ENCODE measurements around the gene C10orf67.
"Not testable (repeated sequence)": the region's sequence is repeated elsewhere in the genome, so short reads cannot be mapped to it uniquely, and the experiment has no call there.

The C10orf67 gene

DNA sequence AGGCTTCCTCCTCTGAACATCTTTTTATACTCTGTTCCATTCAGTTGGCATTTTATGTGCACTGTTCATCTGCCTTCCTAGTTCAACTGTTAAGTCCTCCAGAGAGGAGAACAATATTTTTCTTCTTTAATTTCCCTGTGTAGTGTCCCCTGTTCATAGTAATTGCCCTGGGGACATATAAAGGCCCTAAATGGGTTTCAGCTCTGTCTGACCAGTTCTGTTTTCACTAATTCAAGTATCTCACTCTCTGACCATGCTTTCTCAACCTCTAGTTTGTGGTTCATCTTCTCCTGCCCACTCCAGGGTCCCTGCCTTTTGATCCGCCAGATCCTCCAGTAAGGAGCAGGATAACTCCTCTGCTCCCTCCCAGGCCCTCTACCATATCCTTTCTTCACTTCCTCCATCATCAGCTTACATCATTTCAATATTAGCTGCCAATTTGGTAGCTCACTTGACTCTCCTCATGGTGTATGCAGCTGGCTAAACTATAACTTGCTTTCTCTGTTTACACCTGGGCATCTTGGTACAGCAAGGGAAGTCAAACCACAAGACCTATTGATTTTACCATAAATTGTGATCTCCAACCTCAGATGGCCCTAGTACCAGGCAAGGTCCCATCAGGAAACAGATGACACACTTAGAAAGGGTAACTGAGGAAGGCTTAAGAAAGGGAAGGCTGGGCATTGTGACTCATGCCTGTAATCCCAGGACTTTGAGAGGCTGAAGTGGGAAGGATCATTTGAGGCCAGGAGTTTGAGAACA, 17.7 kb upstream of the C10orf67 start:
- no peak for DNase-seq

GRCh38 chr10:23361665-23362064, 17.1 kb upstream of the C10orf67 start:
- DNase-seq, result no peak

DNA sequence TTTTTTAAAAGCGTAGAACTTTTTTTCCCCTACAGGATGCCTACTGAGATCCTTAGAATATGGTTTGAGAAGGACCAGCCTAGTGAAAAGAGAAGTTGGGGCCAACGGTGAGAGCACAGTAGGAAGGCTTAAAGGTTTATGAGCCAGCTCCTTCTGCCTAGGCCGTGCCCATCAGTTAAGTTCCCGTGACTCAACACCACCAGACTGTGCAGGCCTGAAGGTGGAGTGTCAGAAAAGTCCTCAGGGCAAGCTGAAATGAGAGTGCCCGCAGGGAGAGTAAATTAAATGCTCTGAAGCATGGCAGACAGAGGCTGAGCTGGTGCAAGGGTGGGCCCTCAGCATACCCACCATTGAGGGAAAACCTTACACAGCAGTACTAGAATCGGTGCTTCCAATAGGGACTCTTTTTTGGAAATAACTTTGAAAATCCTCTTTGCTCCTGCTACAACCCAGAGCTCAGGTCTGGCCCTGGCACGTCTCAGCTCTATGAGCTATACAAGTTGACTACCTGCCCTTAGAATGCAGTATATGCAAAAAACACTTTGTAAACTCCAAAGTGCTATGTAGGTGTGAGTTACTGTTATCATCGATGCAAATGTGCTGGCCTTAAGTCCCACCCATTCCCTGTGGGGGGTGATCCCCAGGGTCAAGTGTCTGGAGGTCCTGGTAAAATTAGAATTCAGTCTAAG, 15.2 kb upstream of the C10orf67 start:
- no peak for DNase-seq

DNA sequence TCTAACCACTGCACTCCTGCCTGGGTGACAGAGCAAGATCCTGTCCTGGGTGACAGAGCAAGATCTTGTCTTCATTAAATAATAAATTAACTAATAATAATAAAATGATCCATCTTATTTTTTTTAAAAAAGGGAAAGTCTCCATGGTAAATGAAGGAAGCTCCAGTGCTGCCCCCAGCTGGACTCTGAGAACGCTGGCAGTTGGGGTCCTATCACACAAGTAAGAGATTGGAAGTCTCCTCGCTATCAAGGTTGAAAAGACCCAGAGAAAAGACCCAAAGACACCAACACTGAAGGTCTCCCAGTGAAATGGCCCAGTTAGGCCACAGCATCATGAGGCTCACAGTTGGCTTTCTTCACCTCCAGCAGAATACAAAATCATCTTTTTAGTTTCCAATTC, 13.8 kb upstream of the C10orf67 start:
- no peak for DNase-seq

DNA sequence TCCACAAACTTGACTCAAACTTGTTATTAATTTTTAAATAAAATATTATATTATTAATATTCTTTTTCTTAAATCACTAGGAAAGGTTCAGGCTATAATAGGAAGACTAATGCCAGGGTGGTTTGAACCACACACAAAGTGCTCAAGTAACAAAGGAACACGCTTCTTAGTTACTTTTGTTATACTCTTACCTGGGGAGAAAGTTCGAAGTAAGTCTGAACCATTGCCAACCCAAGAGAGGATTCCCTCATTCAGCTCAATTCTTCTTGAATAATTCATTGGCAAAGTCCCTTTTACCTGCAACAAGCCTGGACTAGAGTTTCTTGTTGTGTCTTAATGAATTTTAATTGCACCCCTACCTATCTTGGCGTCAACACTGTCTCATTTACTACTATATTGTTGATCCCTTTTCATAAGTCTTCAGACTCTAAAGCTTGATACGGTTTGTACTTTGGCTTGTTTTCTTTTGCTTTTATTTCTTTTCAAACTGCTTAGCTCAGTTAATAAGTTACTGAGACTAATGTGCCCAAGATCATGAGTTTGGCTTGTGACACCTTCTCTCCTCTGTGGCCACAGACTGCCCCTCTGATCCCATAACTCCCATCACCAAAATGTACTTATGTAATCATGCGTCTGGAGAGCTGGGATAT, 10.2 kb upstream of the C10orf67 start:
- DNase-seq, result no peak

- DNase-seq, result no peak
Observed at GRCh38 chr10:23351926-23352519, 7.4 kb upstream of the C10orf67 start.

DNA sequence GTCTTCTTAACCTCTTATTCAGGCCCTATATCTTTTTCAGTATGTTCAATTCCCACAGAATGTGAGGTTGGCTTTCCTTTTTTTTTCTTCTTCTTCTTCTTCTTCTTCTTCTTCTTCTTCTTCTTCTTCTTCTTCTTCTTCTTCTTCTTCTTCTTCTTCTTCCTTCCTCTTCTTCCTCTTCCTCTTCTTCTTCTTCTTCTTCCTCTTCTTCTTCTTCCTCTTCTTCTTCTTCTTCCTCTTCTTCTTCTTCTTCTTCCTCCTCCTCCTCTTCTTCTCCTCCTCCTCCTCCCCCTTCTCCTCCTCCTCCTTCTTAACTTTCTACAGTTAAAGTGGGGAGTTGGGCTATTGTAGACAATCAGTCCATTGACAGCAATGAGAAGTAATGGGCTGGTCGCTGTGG, 6.1 kb upstream of the C10orf67 start:
- not testable (repeated sequence) for DNase-seq

- no peak for DNase-seq
Observed at GRCh38 chr10:23345861-23346260, 1.3 kb upstream of the C10orf67 start.

GRCh38 chr10:23343591-23344240, 881 bp downstream of the C10orf67 start:
- DNase-seq, result peak; percentile 81

- DNase-seq, result no peak
Observed at GRCh38 chr10:23342213-23342884, 2.2 kb downstream of the C10orf67 start.

- no peak for DNase-seq
Observed at GRCh38 chr10:23341004-23341403, 3.6 kb downstream of the C10orf67 start.

GRCh38 chr10:23340354-23340753, 4.2 kb downstream of the C10orf67 start:
- no peak for DNase-seq

GRCh38 chr10:23338886-23339285, 5.7 kb downstream of the C10orf67 start:
- no peak for DNase-seq

DNA sequence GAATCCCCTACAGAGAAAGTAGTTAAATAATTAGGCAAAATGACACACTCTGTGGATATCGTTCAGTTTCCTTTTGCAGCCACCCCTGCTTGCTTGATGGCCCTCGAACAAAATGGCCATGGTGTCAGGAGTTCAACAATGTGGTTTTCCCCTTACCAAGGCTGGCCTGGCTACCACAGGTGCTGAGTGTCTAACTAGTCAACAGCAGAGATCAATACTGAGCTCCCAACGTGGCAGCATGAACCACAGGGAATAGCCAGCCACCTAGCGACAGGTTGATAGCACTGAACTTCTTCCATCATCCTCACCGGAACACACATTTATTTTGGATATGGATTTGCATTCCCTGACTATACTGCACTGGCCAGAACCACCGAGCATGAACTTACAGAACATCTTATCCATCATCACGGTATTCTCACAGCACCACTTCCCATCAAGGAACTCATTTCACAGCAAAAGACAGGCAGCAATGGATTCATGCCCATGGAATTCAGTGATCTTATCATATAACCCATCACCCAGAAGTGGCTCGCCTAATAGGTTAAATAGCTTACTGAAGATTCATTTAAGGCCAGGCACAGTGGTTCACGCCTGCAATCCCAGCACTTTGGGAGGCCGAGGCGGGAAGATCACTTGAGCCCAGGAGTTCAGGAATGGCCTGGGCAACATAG, 6.3 kb downstream of the C10orf67 start:
- no peak for DNase-seq

DNA sequence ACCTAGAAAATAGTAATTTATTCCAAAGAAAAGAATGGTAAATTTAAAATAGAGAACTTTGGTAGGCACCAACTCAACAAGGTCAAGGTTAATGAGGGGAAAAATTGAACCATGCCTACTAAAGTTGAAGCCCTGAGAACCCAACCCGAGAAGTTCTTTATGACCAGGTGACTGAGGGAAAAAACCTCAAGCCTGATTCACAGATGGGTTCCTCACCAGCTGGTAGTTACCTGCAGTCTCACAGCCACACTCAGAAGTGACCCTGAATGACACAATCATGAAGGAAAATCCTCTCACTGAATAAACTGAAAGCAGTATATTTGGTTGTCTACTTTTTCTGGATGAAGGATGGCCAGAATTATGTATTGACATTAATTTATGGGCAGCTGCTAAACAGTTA, 7.0 kb downstream of the C10orf67 start:
- DNase-seq, result no peak

GRCh38 chr10:23331567-23332301, 12.9 kb downstream of the C10orf67 start:
- no peak for DNase-seq

DNA sequence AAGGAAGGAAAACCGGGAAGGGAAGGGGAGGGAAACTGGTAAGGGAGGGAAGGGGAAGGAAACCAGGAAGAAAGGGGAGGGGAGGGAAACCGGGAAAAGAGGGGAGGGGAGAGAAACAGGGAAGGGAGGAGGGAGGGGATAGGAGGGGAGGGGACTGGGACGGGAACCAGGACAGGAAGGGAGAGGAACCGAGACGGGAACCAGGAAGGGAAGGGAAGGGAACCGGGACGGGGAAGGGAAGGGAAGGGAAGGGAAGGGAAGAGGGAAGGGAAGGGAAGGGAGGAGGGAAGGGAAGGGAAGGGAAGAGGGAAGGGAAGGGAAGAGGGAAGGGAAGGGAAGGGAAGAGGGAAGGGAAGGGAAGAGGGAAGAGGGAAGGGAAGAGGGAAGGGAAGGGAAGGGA, 13.6 kb downstream of the C10orf67 start:
- DNase-seq, result no peak

DNA sequence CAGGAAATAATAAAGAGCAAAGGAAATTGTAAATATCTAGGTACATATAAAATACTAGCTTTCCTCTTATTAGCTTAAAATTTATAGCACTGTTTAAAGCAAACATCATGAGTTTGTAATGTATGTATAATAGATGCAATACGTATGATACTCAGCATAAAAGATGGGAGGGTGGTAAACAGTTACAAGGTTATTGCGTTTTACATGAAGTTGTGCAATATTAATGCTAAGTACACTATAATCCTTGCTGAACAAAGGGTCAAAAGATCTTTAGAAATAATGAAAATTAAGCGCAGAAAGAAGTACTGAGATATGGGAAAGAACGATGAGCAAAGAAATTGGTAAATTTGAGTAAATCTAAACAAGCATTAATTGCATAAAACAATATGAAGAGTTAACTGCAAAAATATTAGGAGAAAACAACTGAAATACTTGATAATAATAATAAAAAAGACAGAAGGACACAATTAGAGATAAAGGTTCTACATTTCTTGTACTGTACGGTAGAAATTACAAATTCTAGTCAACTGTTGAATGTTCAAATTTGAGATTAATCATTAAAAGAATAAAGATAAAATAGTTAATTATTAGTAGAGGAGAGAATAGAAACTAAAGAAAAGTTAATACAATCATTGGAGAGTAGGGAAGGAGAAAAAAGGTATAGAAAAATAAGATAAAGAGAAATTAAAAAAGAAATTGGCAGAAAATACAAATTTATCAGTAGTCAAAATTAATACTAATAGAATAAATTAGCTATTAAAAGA, 17.9 kb downstream of the C10orf67 start:
- no peak for DNase-seq

DNA sequence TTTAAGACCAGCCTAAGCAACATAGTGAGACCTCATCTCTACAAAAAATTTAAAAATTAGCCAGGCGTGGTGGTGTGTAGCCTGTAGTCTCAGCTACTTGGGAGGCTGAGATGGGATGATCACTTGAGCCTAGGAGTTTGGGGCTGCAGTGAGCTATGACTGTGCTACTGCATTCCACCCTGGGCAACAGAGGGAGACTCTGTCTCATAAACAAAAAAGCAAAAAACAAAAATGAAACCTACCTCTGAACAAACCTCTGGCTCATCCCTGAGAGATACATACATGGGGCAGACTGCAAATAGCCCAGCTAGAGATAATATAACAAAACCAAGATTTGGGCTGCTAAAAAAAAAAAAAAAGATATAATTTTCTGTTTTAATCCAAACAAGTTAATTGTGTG, 19.5 kb downstream of the C10orf67 start:
- no peak for DNase-seq

DNA sequence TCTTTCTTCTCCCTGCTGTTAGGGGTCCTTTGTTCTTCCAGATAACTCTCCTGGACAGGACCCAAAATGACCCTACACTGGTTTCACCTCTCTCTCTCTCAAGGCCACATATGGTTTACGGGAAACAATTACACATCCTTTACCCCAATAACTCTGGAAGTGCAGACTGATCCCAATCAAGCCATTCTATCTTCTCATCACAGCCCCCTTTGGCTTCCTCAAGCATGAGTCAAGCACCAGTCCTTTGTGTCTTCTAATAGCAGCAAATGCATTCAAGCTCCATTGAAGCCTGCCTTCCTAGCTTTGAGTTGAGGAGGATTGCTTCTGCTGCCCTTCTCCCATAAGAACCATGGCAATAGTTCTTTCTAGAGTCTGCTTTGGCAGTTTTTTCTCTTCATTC, 20.2 kb downstream of the C10orf67 start:
- no peak for DNase-seq

Data from activated CD8-positive, alpha-beta memory T cell treated with anti-CD3 and anti-CD28 coated beads for 24 hours (primary cell).